Measurements from ENCODE around the gene NAPA. TPM values are rescaled to one million over a fixed set of nuclear protein-coding genes. Genes with fewer than 3 reads are reported as not detected.

The NAPA gene
- total RNA-seq, 2 donors from 2014 or later = 64.4 to 71.5 TPM

GRCh38 chr19:47518139-47518538 lies 3.3 kb upstream of the NAPA start:
- peak overlapping the region; percentile 4 to 61 for H3K4me3 Mint-ChIP-seq

GRCh38 chr19:47514151-47514868 lies 553 bp downstream of the NAPA start:
- Mint-ChIP-seq H3K9me3 (no peaks in the 10 kb centered on the region), H3K27me3 (ENCODE audit: low read depth) (no peaks in the 10 kb centered on the region), H3K4me3 (peak overlapping the region; percentile 92 to 98), H3K4me1 (ENCODE audit: low read depth) (peaks cover 86% of the 10 kb centered on the region), H3K36me3 (ENCODE audit: insufficient read depth in 2 of 2) (peaks cover 3 to 4% of the 10 kb centered on the region in 2 donors), H3K27ac (peak overlapping the region; percentile 99)
- peak; percentile 17 for DNase-seq
- ATAC-seq (replicated peaks in 1 of 2) = peak; percentile 1 to 2

More at GRCh38 chr19:47518139-47518538, 3.3 kb upstream of the NAPA start:
- ATAC-seq (replicated peaks in 1 of 2) = peak in 1 of 2 donors; percentile 8
- peak; percentile 69 to 77 for DNase-seq
- Mint-ChIP-seq H3K27me3 (ENCODE audit: low read depth) (peaks cover 5% of the 10 kb centered on the region), H3K9me3 (no peaks in the 10 kb centered on the region), H3K27ac (peak overlapping the region; percentile 78), H3K36me3 (ENCODE audit: insufficient read depth in 2 of 2) (peaks cover 3 to 4% of the 10 kb centered on the region in 2 donors), H3K4me1 (ENCODE audit: low read depth) (peaks cover 78% of the 10 kb centered on the region)

DNA sequence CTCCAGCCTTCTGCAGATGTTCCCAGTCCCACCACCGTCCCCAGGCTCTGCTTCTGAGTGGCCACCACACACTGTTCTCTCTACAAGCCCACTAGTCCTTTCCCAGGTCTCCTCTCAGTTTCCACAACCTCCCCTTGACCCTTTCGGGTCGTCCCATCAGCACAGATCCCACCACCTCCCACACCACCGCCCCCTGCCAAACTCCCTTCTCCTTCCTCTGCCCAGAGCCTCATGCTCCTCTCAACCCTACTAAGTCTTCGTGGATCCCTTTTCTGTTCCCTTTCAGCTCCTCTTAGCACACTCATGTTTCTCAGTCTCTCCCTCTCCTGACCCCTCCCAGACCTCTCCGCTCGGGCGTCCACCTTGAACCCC lies 1.9 kb downstream of the NAPA start:
- peaks cover 3 to 4% of the 10 kb centered on the region in 2 donors for H3K36me3 Mint-ChIP-seq (ENCODE audit: insufficient read depth in 2 of 2)
- H3K4me1 Mint-ChIP-seq (ENCODE audit: low read depth) = peaks cover 72% of the 10 kb centered on the region
- H3K9me3 Mint-ChIP-seq = no peaks in the 10 kb centered on the region
- no peak for DNase-seq
- peak overlapping the region; percentile 92 to 98 for H3K4me3 Mint-ChIP-seq
- no peaks in the 10 kb centered on the region for H3K27me3 Mint-ChIP-seq (ENCODE audit: low read depth)
- H3K27ac Mint-ChIP-seq = peak overlapping the region; percentile 99
- ATAC-seq (replicated peaks in 1 of 2) = no peak

- H3K27me3 Mint-ChIP-seq (ENCODE audit: low read depth) = no peaks in the 10 kb centered on the region
- DNase-seq = no peak
- peak overlapping the region; percentile 99 for H3K27ac Mint-ChIP-seq
- no peaks in the 10 kb centered on the region for H3K9me3 Mint-ChIP-seq
- ATAC-seq (replicated peaks in 1 of 2) = no peak
- peaks cover 67% of the 10 kb centered on the region for H3K4me1 Mint-ChIP-seq (ENCODE audit: low read depth)
- peaks cover 3 to 4% of the 10 kb centered on the region in 2 donors for H3K36me3 Mint-ChIP-seq (ENCODE audit: insufficient read depth in 2 of 2)
- peak overlapping the region; percentile 92 to 98 for H3K4me3 Mint-ChIP-seq
Measured at GRCh38 chr19:47512183-47512947, 2.5 kb downstream of the NAPA start.

DNA sequence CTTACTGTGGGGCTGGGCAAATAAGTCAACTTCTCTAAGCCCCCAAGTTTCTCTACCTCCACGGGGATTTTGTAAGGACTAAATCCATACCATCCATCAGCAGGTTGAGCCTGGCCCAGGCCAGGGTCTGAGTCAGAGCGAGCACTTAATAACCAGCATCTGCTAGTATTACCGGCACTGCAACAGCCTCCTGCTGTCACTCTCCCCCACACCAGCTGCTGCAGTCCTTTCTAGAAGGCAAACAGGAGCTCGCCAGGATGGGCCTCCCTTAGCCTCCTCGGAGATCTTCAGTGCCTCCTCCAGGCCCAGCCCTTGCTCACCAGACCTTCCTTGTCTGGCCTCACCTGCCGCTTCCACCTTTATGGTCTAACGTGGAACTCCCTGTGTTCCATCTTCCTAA lies 3.2 kb downstream of the NAPA start:
- Mint-ChIP-seq H3K36me3 (ENCODE audit: insufficient read depth in 2 of 2) (peaks cover 3 to 4% of the 10 kb centered on the region in 2 donors), H3K27me3 (ENCODE audit: low read depth) (no peaks in the 10 kb centered on the region), H3K4me3 (no peak overlapping the region), H3K9me3 (no peaks in the 10 kb centered on the region), H3K4me1 (ENCODE audit: low read depth) (peaks cover 60% of the 10 kb centered on the region), H3K27ac (peak overlapping the region; percentile 99)
- DNase-seq (no peak), ATAC-seq (replicated peaks in 1 of 2) (no peak)

DNA sequence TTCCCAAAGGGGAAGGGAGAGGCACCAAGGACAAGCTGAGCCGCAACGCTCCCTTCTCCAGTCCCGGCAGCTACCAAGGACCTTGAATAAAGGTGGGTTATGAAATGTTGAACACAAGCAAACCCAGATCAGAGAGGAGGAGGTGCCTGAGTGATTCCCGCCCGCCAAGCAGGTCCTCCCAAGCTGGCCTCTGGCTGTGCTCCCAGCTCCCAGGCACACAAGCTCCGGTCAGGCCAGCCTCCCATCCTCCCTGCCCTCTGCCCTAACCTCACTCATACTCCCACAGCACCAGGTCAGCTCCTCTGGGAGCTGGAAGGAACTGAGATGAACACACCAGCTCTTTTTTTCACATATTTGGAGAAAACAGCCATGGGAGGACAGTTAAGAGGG lies 3.7 kb downstream of the NAPA start:
- Mint-ChIP-seq H3K27me3 (ENCODE audit: low read depth) (no peaks in the 10 kb centered on the region), H3K4me1 (ENCODE audit: low read depth) (peaks cover 54% of the 10 kb centered on the region), H3K27ac (no peak overlapping the region), H3K9me3 (no peaks in the 10 kb centered on the region), H3K36me3 (ENCODE audit: insufficient read depth in 2 of 2) (peaks cover 3 to 4% of the 10 kb centered on the region in 2 donors), H3K4me3 (no peak overlapping the region)
- ATAC-seq (replicated peaks in 1 of 2) = no peak
- DNase-seq = no peak

DNA sequence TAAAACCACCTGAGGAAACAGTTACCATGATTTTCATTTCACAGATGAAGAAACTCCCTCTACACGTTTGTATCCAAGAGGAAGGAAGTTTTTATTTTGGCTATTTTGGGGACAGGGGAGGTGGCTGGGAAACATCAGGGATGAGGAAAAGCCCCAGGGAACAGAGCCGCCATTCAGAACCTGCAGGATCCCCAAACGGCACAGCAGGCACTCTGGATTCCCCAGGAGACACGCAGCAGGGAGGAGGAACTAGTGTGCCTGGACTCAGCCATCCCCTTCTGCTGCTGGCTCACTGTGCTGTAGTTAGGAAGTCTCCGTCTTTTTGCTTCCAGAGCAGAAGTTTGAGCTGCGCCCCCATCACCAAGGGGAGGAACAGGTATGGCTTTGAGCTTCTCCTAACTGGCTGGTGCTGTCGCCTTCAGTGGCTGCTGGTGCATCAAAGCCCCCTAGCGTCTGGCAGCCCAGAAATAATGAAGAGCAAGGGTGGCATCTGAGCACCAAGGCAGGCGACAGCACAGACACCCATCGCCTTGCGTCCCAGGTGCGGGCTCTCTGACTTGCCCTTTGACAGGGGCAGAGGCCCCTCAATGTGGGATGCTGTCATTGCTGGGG lies 4.2 kb downstream of the NAPA start:
- ATAC-seq (replicated peaks in 1 of 2) (no peak), DNase-seq (no peak)
- Mint-ChIP-seq H3K4me3 (no peak overlapping the region), H3K27ac (no peak overlapping the region), H3K9me3 (no peaks in the 10 kb centered on the region), H3K36me3 (ENCODE audit: insufficient read depth in 2 of 2) (peaks cover 3 to 4% of the 10 kb centered on the region in 2 donors), H3K4me1 (ENCODE audit: low read depth) (peaks cover 49% of the 10 kb centered on the region), H3K27me3 (ENCODE audit: low read depth) (no peaks in the 10 kb centered on the region)

DNA sequence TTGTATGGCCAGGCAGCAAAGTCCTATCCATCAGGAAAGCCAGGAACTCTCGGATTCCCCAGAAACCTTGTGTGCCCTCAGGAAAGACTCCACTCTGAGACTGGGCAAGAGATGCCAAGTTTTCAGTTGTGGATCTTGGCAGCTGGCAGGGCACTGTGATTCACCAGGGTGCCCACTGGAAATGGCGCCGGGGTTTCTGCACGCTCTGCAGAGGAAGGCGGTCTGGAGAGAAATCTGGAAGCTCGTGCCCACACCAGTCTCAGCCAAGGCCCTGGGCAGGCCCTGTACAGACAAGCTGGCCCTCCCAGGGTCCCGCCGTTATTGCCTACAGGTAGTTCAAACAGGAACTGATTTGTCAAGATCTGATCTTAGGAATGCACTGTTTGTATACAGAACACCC lies 4.9 kb downstream of the NAPA start:
- H3K9me3 Mint-ChIP-seq = no peaks in the 10 kb centered on the region

DNA sequence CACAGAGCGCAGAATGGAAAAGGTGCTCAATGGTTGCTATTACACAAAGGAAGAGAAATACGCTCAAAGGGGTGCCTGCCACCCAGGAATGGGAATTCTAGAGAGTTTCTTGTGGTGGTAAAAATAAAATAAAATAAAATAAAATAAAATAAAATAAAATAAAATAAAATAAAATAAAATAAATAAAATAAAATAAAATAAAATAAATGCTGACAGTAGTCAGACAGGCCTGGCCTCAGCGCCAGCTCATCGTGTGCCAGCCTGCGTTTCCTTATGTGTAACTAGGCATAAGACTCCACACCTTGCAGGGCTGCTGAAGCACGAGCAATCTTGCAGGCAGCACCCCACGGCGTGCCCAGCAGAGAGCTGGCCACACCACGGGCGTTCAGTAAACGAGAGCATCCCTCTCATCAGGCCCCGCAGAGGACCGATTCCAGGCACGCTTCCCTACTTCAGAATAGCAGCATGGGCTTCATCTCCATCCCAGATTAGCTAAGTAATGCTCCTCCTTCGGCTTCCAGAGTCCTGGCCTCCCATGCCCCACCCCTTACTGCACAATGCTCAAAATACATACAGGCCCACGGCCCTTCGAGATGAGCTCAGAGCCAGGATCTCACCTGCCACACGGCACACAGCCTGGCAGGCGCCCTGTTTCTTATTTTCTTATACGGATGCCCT lies 5.6 kb downstream of the NAPA start:
- DNase-seq (no peak), ATAC-seq (replicated peaks in 1 of 2) (no peak)
- peaks cover 39% of the 10 kb centered on the region for H3K4me1 Mint-ChIP-seq (ENCODE audit: low read depth)
- H3K9me3 Mint-ChIP-seq = no peaks in the 10 kb centered on the region
- H3K27ac Mint-ChIP-seq = no peak overlapping the region
- H3K4me3 Mint-ChIP-seq = no peak overlapping the region
- no peaks in the 10 kb centered on the region for H3K27me3 Mint-ChIP-seq (ENCODE audit: low read depth)
- H3K36me3 Mint-ChIP-seq (ENCODE audit: insufficient read depth in 2 of 2) = peaks cover 0 to under 1% of the 10 kb centered on the region in 2 donors

More for the DNA sequence above, 4.9 kb downstream of the NAPA start:
- DNase-seq (no peak), ATAC-seq (replicated peaks in 1 of 2) (no peak)
- Mint-ChIP-seq H3K4me1 (ENCODE audit: low read depth) (peaks cover 45% of the 10 kb centered on the region), H3K36me3 (ENCODE audit: insufficient read depth in 2 of 2) (peaks cover 3 to 4% of the 10 kb centered on the region in 2 donors), H3K27me3 (ENCODE audit: low read depth) (no peaks in the 10 kb centered on the region), H3K27ac (no peak overlapping the region), H3K4me3 (no peak overlapping the region)

DNA sequence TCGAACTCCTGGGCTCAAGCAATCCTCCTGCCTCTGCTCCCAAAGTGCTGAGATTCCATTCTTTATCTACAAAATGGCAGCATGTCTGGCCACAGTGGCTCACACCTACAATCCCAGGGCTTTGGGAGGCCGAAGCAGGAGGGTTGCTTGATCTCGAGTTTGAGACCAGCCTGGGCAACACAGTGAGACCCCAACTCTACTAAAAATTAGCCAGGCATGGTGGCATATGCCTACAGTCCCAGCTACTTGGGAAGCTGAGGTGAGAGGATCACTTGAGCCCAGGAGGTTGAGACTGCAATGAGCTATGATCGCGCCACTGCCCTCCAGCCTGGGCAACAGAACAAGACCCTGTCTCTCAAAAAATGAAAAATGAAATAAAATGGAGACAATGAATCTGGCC lies 6.1 kb downstream of the NAPA start:
- Mint-ChIP-seq H3K9me3 (no peaks in the 10 kb centered on the region), H3K27me3 (ENCODE audit: low read depth) (no peaks in the 10 kb centered on the region), H3K27ac (no peak overlapping the region), H3K4me1 (ENCODE audit: low read depth) (peaks cover 33% of the 10 kb centered on the region), H3K36me3 (ENCODE audit: insufficient read depth in 2 of 2) (no peaks in the 10 kb centered on the region), H3K4me3 (no peak overlapping the region)
- DNase-seq (no peak), ATAC-seq (replicated peaks in 1 of 2) (no peak)

GRCh38 chr19:47507924-47508553 lies 6.8 kb downstream of the NAPA start:
- ATAC-seq (replicated peaks in 1 of 2) (no peak), DNase-seq (no peak)
- Mint-ChIP-seq H3K4me3 (no peak overlapping the region), H3K4me1 (ENCODE audit: low read depth) (peaks cover 26% of the 10 kb centered on the region), H3K9me3 (no peaks in the 10 kb centered on the region), H3K27me3 (ENCODE audit: low read depth) (no peaks in the 10 kb centered on the region), H3K36me3 (ENCODE audit: insufficient read depth in 2 of 2) (no peaks in the 10 kb centered on the region), H3K27ac (no peak overlapping the region)

DNA sequence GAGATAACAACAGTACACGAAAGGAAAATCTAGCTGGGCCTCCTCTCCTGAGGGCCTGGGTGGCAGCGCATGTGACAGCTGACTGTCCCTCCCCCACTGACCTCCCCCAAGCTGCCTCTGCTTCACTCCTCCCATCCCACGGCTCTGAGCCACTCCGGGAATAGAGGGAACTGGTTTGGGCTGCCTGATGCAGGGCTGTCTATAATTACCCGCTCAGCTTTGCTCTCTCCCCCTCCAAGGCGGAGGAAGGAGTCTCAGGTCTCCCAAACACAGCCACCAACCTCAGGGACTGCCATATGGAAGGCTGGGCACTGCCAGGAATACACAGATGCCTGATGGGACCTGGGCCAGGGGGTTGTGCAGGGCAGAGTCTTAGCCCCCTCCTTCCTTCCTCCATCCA lies 7.9 kb downstream of the NAPA start:
- Mint-ChIP-seq H3K9me3 (no peaks in the 10 kb centered on the region), H3K27ac (no peak overlapping the region), H3K36me3 (ENCODE audit: insufficient read depth in 2 of 2) (peaks cover 0 to 3% of the 10 kb centered on the region in 2 donors), H3K4me3 (no peak overlapping the region), H3K4me1 (ENCODE audit: low read depth) (peaks cover 16% of the 10 kb centered on the region), H3K27me3 (ENCODE audit: low read depth) (no peaks in the 10 kb centered on the region)
- no peak for DNase-seq
- ATAC-seq (replicated peaks in 1 of 2) = no peak

Data from activated T-cell treated with anti-CD3 and anti-CD28 coated beads, Interleukin-2, amount 50 U/mL, for 72 hours (primary cell).